Sigmoid colon (tissue), 7 donors: ENCODE data around the gene FCSK. TPM values are rescaled to one million over a fixed set of nuclear protein-coding genes. Genes with fewer than 3 reads are reported as not detected.

ENCODE experiments used
- DNase-seq: peaks from one replicate; pipeline ENCODE4 v3.0.0-alpha.2; 2019
- H3K27ac ChIP-seq, 4 donors: fragments of 200-600 bp; sonication (generic); one replicate each; pipeline ENCODE4 v1.5.1; 2016 to 2019; ENCODE audit warnings: mild to moderate bottlenecking in 1 of 4
- H3K27me3 ChIP-seq, 3 donors: fragments of 200-600 bp; sonication (generic); one replicate each; pipeline ENCODE4 v1.5.1; 2019; ENCODE audit warnings: mild to moderate bottlenecking in 1 of 3
- H3K36me3 ChIP-seq, 4 donors: fragments of 200-600 bp; sonication (generic); one replicate each; pipeline ENCODE4 v1.5.1; 2016 to 2019
- H3K4me1 ChIP-seq, 4 donors: fragments of 200-600 bp; sonication (generic); one replicate each; pipeline ENCODE4 v1.5.1; 2017 to 2019
- H3K4me3 ChIP-seq, 4 donors: fragments of 200-600 bp; sonication (generic); one replicate each; pipeline ENCODE4 v1.5.1; 2017 to 2019; ENCODE audit warnings: mild to moderate bottlenecking in 2 of 4, moderate library complexity in 1 of 4
- H3K9me3 ChIP-seq, 4 donors: fragments of 200-600 bp in 3 of 4; sonication (generic) in 3 of 4; one replicate each; pipeline versions ENCODE4 v1.5.1 to v1.6.1; 2013 to 2019
- CTCF ChIP-seq, 4 experiments: fragments of 450-650 bp in 3 of 4; fragments of 200-600 bp in 1 of 4; IDR thresholded peaks; one replicate each; pipeline ENCODE4 v1.5.1; 2016 to 2019; ENCODE audit warnings: antibody characterized with exemption in 4 of 4, mild to moderate bottlenecking in 3 of 4, moderate library complexity in 2 of 4
- EP300 ChIP-seq, 4 donors: sonication (generic); formaldehyde crosslinking; IDR thresholded peaks; one replicate each; pipeline ENCODE4 v1.6.1; 2017; ENCODE audit warnings: antibody characterized with exemption in 4 of 4
- POLR2A ChIP-seq, 2 donors: fragments of 450-650 bp; IDR thresholded peaks; one replicate each; pipeline ENCODE4 v1.6.1; 2016; ENCODE audit warnings: antibody characterized with exemption in 2 of 2, mild to moderate bottlenecking in 2 of 2, moderate library complexity in 2 of 2
- POLR2AphosphoS5 ChIP-seq, 4 donors: sonication (generic); formaldehyde crosslinking; IDR thresholded peaks; one replicate each; pipeline ENCODE4 v1.6.1; 2017; ENCODE audit warnings: antibody characterized with exemption in 4 of 4
- WGBS, 2 donors: extraction: QIAGEN DNeasy Blood & Tissue Kit; methylation state at CpG; one replicate each; pipeline ENCODE4 v1.1.7; 2013; 5-methylcytosine and 5-hydroxymethylcytosine counted together
- intact Hi-C: fragments of 100-400 bp; cut with DNase I; formaldehyde crosslinking; loops from one replicate; pipeline ENCODE4 v1.15.1; 2023
- polyA plus RNA-seq, 3 donors: library from polyadenylated mRNA; stranded (reverse); fragments of 200-250 nt; gene quantifications; one replicate each; pipeline ENCODE4 v1.2.3, GENCODE V29; 2013
- total RNA-seq, 4 donors: library from RNA; depleted of rRNA; stranded (reverse); fragments of >200 nt; gene quantifications; one replicate each; pipeline ENCODE4 v1.1.0, GENCODE V29; 2016
- donor health status: healthy with polysubstance abuse.
- donor health status: Bipolar disorder and iron deficiency.
- donor health status: healthy.

The FCSK gene
- total and polyA plus RNA-seq, 7 donors, result 7.6 to 19.1 (median 12.7) TPM

- 84 to 88% methylated on average over 14 of the region's 14 CpGs for WGBS, 2 donors
- intact Hi-C loops, result no loop called here
- H3K9me3 ChIP-seq, result no peaks in the 10 kb centered on the region
- H3K27ac ChIP-seq, result no peak overlapping the region
- TF ChIP-seq CTCF (IDR thresholded peaks at IDR 0.05) (no peak), POLR2AphosphoS5 (IDR thresholded peaks at IDR 0.05) (no peak), POLR2A (IDR thresholded peaks at IDR 0.05) (no peak)
- H3K36me3 ChIP-seq, result peaks cover 0 to 6% (median 2%) of the 10 kb centered on the region in 4 donors
- no peak overlapping the region for H3K4me3 ChIP-seq
- peaks cover 0 to 25% (median 11%) of the 10 kb centered on the region in 4 donors for H3K4me1 ChIP-seq
- DNase-seq, result no peak
- no peaks in the 10 kb centered on the region for H3K27me3 ChIP-seq
These were observed 34.7 kb upstream of the FCSK start for GRCh38 chr16:70419384-70420327.

DNA sequence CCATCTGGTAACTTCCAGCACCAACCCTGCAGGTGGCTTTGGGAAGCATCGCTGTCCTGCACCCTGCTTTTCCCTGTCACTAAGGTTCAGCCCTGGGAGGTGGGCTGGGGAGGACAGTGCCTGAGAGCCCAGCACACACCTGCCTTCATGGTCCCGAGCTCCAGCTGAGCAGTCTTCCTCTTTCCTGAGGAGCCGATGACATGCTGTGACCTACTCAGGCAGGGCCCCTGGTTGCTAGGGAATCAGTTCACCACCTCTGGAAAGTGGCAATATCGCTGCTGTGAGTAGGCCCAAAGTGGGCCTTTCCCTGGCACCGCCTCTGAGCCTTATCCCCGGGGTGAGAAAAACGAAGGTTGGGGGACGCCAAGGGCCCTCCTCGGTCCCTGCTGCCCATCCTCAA is 33.4 kb upstream of the FCSK start:
- WGBS, 2 donors, result 91 to 95% methylated on average over 9 of the region's 9 CpGs
- Histone ChIP-seq H3K36me3 (peaks cover 0 to 6% (median 3%) of the 10 kb centered on the region in 4 donors), H3K27me3 (no peaks in the 10 kb centered on the region), H3K27ac (no peak overlapping the region), H3K4me3 (no peak overlapping the region), H3K4me1 (peaks cover 0 to 24% (median 11%) of the 10 kb centered on the region in 4 donors), H3K9me3 (no peaks in the 10 kb centered on the region)
- no peak for DNase-seq
- intact Hi-C loops, result no loop called here
- TF ChIP-seq POLR2A (IDR thresholded peaks at IDR 0.05), result no peak
- no peak for TF ChIP-seq POLR2AphosphoS5 (IDR thresholded peaks at IDR 0.05)
- no peak for TF ChIP-seq CTCF (IDR thresholded peaks at IDR 0.05)
- no peak for TF ChIP-seq EP300 (IDR thresholded peaks at IDR 0.05)

DNA sequence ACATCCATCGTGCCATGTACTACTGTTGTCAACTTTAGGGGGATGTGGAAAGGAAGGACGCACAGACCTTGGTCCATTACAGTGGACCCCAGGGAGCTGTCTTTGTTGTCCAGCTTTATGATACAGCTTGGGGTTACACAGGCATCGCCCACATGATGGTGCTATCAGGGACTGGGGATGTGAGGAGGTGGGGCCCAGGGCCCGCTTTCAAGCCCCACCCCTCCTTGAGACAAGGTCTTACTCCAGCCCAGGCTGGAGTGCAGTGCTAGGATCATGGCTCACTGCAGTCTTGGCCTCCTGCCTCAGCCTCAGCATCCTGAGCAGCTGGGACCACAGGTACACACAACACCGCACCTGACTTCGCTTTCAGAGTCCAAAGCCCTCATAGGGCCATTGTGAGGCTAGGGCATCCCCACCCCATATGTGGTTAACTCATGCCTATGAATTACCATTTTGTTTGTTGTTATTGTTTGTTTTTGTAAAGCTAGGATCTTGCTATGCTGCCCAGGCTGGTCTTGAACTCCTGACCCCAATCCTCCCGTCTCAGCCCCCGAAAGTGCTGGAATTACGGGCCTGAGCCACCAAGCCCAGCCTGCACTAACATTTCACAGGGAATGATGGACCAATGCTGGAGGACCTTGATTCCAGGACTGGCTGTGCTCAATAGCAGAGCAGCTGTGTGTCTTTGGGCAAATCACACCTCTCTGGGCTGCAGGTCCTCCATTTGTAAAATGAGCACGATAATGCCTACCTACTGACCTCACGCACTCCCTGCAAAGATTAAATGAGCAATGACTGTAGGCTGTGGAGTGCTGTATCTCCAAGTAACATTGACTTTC is 32.7 kb upstream of the FCSK start:
- Histone ChIP-seq H3K4me3 (no peak overlapping the region), H3K9me3 (no peaks in the 10 kb centered on the region), H3K36me3 (peaks cover 0 to 6% (median 3%) of the 10 kb centered on the region in 4 donors), H3K27me3 (no peaks in the 10 kb centered on the region), H3K4me1 (peaks cover 0 to 24% (median 11%) of the 10 kb centered on the region in 4 donors), H3K27ac (no peak overlapping the region)
- DNase-seq, result no peak
- WGBS, 2 donors, result 90 to 95% methylated on average over 11 of the region's 11 CpGs
- intact Hi-C loops, result no loop called here
- no peak for TF ChIP-seq CTCF (IDR thresholded peaks at IDR 0.05)

GRCh38 chr16:70422543-70422942 is 31.9 kb upstream of the FCSK start:
- Histone ChIP-seq H3K27me3 (no peaks in the 10 kb centered on the region), H3K4me3 (no peak overlapping the region), H3K4me1 (peaks cover 0 to 20% (median 11%) of the 10 kb centered on the region in 4 donors), H3K27ac (no peak overlapping the region), H3K9me3 (no peaks in the 10 kb centered on the region), H3K36me3 (peaks cover 0 to 6% (median 3%) of the 10 kb centered on the region in 4 donors)
- intact Hi-C loops, result no loop called here
- no peak for DNase-seq
- WGBS, 2 donors, result 55 to 86% methylated on average over 4 of the region's 4 CpGs
- TF ChIP-seq EP300 (IDR thresholded peaks at IDR 0.05) (no peak), POLR2AphosphoS5 (IDR thresholded peaks at IDR 0.05) (no peak), CTCF (IDR thresholded peaks at IDR 0.05) (no peak), POLR2A (IDR thresholded peaks at IDR 0.05) (no peak)
